Ectodermal cell (in vitro differentiated cells): ENCODE measurements around the gene FUT8.
"Not testable (repeated sequence)": the region's sequence is repeated elsewhere in the genome, so short reads cannot be mapped to it uniquely, and the experiment has no call there.

Experiments used
- H3K27ac ChIP-seq: 2 replicates; pipeline ENCODE4 v1.7.0; 2013; ENCODE audit warnings: mild to moderate bottlenecking, low read depth, low read length; ENCODE audit not compliant: insufficient read depth, poor library complexity, severe bottlenecking
- H3K27me3 ChIP-seq: 2 replicates; pipeline ENCODE4 v1.7.0; 2013; ENCODE audit warnings: mild to moderate bottlenecking, low read length; ENCODE audit not compliant: insufficient read depth, control insufficient read depth, poor library complexity, severe bottlenecking
- H3K36me3 ChIP-seq: one replicate; pipeline ENCODE4 v1.7.0; 2013; ENCODE audit warnings: low read length; ENCODE audit not compliant: control insufficient read depth, insufficient read depth
- H3K4me1 ChIP-seq: one replicate; pipeline ENCODE4 v1.7.0; 2013; ENCODE audit warnings: low read length; ENCODE audit not compliant: control insufficient read depth, insufficient read depth
- H3K4me3 ChIP-seq: 2 replicates; pipeline ENCODE4 v1.7.0; 2013; ENCODE audit warnings: low read depth, low read length, control low read depth; ENCODE audit not compliant: insufficient read depth
- H3K9me3 ChIP-seq: 2 replicates; pipeline ENCODE4 v1.7.0; 2013; ENCODE audit warnings: mild to moderate bottlenecking, low read length, moderate library complexity; ENCODE audit not compliant: control insufficient read depth
- WGBS, 2 experiments: methylation state at CpG; one replicate each; pipeline ENCODE4 v1.1.7; 2013; ENCODE audit warnings: missing lambda C conversion rate in 2 of 2; 5-methylcytosine and 5-hydroxymethylcytosine counted together

Gene FUT8

GRCh38 chr14:65717384-65717915 is 304.9 kb downstream of the FUT8 start:
- H3K27me3 ChIP-seq, H3K4me3 ChIP-seq, H3K27ac ChIP-seq, H3K4me1 ChIP-seq, H3K36me3 ChIP-seq, H3K9me3 ChIP-seq: not testable (repeated sequence)
- WGBS, 2 experiments: 96 to 97% methylated on average over 29 of the region's 29 CpGs

GRCh38 chr14:65718629-65719028 is 306.1 kb downstream of the FUT8 start:
- H3K36me3 ChIP-seq: peaks cover 4% of the 10 kb centered on the region
- H3K27me3 ChIP-seq: no peaks in the 10 kb centered on the region
- peaks cover 3% of the 10 kb centered on the region for H3K9me3 ChIP-seq
- H3K4me1 ChIP-seq: no peaks in the 10 kb centered on the region
- WGBS, 2 experiments: 100% methylated on average over 1 of the region's 1 CpG
- no peak overlapping the region for H3K4me3 ChIP-seq
- no peak overlapping the region for H3K27ac ChIP-seq

GRCh38 chr14:65720171-65720570 is 307.6 kb downstream of the FUT8 start:
- peaks cover 8% of the 10 kb centered on the region for H3K36me3 ChIP-seq
- no peaks in the 10 kb centered on the region for H3K4me1 ChIP-seq
- no peak overlapping the region for H3K27ac ChIP-seq
- no peak overlapping the region for H3K4me3 ChIP-seq
- no peaks in the 10 kb centered on the region for H3K27me3 ChIP-seq
- peaks cover 3% of the 10 kb centered on the region for H3K9me3 ChIP-seq
- 96 to 97% methylated on average over 1 of the region's 1 CpG for WGBS, 2 experiments

- peaks cover 3% of the 10 kb centered on the region for H3K9me3 ChIP-seq
- 95 to 98% methylated on average over 5 of the region's 5 CpGs for WGBS, 2 experiments
- H3K36me3 ChIP-seq: peaks cover 8% of the 10 kb centered on the region
- no peaks in the 10 kb centered on the region for H3K27me3 ChIP-seq
- H3K4me1 ChIP-seq: no peaks in the 10 kb centered on the region
- H3K27ac ChIP-seq: no peak overlapping the region
- no peak overlapping the region for H3K4me3 ChIP-seq
Measured at GRCh38 chr14:65720743-65721142, 308.2 kb downstream of the FUT8 start.

GRCh38 chr14:65723348-65723747 is 310.8 kb downstream of the FUT8 start:
- WGBS, 2 experiments: 94 to 100% methylated on average over 3 of the region's 3 CpGs
- no peak overlapping the region for H3K4me3 ChIP-seq
- no peaks in the 10 kb centered on the region for H3K4me1 ChIP-seq
- no peak overlapping the region for H3K27ac ChIP-seq
- H3K36me3 ChIP-seq: peaks cover 8% of the 10 kb centered on the region
- no peaks in the 10 kb centered on the region for H3K27me3 ChIP-seq
- H3K9me3 ChIP-seq: no peaks in the 10 kb centered on the region

GRCh38 chr14:65728604-65729003 is 316.1 kb downstream of the FUT8 start:
- H3K4me3 ChIP-seq: no peak overlapping the region
- no peaks in the 10 kb centered on the region for H3K9me3 ChIP-seq
- no peak overlapping the region for H3K27ac ChIP-seq
- H3K4me1 ChIP-seq: no peaks in the 10 kb centered on the region
- peaks cover 4% of the 10 kb centered on the region for H3K36me3 ChIP-seq
- H3K27me3 ChIP-seq: no peaks in the 10 kb centered on the region
- 100% methylated on average over 1 to 3 of the region's 3 CpGs for WGBS, 2 experiments

GRCh38 chr14:65729566-65729965 is 317.0 kb downstream of the FUT8 start:
- no peaks in the 10 kb centered on the region for H3K27me3 ChIP-seq
- H3K27ac ChIP-seq: no peak overlapping the region
- H3K4me3 ChIP-seq: no peak overlapping the region
- H3K4me1 ChIP-seq: no peaks in the 10 kb centered on the region
- no peaks in the 10 kb centered on the region for H3K9me3 ChIP-seq
- 86 to 95% methylated on average over 2 of the region's 5 CpGs for WGBS, 2 experiments
- peaks cover 3% of the 10 kb centered on the region for H3K36me3 ChIP-seq

GRCh38 chr14:65731933-65732506 is 319.5 kb downstream of the FUT8 start:
- H3K36me3 ChIP-seq: no peaks in the 10 kb centered on the region
- no peak overlapping the region for H3K4me3 ChIP-seq
- no peaks in the 10 kb centered on the region for H3K9me3 ChIP-seq
- H3K27me3 ChIP-seq: no peaks in the 10 kb centered on the region
- WGBS, 2 experiments: 95% methylated on average over 2 of the region's 2 CpGs
- H3K27ac ChIP-seq: no peak overlapping the region
- H3K4me1 ChIP-seq: no peaks in the 10 kb centered on the region

- Histone ChIP-seq H3K4me1 (no peaks in the 10 kb centered on the region), H3K27me3 (no peaks in the 10 kb centered on the region), H3K27ac (no peak overlapping the region), H3K4me3 (no peak overlapping the region), H3K9me3 (no peaks in the 10 kb centered on the region), H3K36me3 (no peaks in the 10 kb centered on the region)
- WGBS, 2 experiments: 92 to 100% methylated on average over 3 to 4 of the region's 4 CpGs
Measured at GRCh38 chr14:65738339-65738738, 325.8 kb downstream of the FUT8 start.

- Histone ChIP-seq H3K4me3 (no peak overlapping the region), H3K27ac (peak overlapping the region; percentile 11), H3K27me3 (no peaks in the 10 kb centered on the region), H3K4me1 (peaks cover 4% of the 10 kb centered on the region), H3K9me3 (no peaks in the 10 kb centered on the region), H3K36me3 (no peaks in the 10 kb centered on the region)
- 76 to 89% methylated on average over 7 to 8 of the region's 8 CpGs for WGBS, 2 experiments
Measured at GRCh38 chr14:65745396-65746190, 333.1 kb downstream of the FUT8 start.
